HG03469 (cell line): Measurements from ENCODE around the gene CLDN6.
"Not testable (repeated sequence)": the region's sequence is repeated elsewhere in the genome, so short reads cannot be mapped to it uniquely, and the experiment has no call there.

Source experiments
- ATAC-seq: cut with Tn5 transposase; IDR thresholded peaks from one replicate; pipeline ENCODE4 v1.9.1; 2021; ENCODE audit warnings: mild to moderate bottlenecking, moderate library complexity, moderate number of reproducible peaks; ENCODE audit not compliant: unreplicated experiment

Gene CLDN6

DNA sequence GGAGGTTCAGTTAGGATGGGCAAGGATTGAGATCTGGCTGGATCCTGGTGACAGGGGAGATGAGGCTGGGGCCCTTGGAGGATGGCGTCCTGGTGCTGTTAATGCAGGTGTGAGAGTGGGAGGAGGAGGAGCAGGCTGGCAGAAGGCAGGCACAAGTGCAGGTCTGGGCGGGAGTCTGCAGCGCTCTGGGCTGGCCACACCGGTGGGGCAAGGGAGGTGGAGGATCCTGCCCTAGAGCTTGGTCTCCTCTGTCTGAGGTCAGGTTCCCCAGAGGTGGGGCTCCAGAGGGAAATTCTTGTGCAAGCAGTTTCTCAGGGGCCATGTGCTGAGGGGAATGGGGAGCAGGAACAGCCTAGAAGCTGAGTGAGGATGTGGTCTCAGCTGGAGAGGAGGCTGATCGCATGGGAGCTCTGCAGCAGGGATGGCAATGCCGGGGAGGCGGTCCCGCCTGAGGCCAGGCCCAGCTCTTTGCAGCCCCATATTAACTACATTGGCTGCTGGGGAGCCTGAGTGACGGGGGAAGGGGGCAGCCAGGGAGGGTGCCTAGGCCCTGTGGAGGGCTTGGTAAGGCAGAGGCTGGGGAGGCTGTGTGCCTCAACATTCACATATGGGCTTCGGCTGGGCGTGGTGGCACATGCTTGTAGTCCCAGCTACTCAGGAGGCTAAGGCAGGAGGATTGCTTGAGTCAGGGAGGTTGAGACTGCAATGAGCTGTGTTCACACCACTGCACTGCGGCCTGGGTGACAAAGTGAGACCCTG, 34.8 kb upstream of the CLDN6 start:
- ATAC-seq: not testable (repeated sequence)

- ATAC-seq: no peak
Measured at GRCh38 chr16:3051494-3051893, 33.5 kb upstream of the CLDN6 start.

GRCh38 chr16:3051009-3051408, 33.0 kb upstream of the CLDN6 start:
- no peak for ATAC-seq

GRCh38 chr16:3050487-3050886, 32.5 kb upstream of the CLDN6 start:
- ATAC-seq: no peak

DNA sequence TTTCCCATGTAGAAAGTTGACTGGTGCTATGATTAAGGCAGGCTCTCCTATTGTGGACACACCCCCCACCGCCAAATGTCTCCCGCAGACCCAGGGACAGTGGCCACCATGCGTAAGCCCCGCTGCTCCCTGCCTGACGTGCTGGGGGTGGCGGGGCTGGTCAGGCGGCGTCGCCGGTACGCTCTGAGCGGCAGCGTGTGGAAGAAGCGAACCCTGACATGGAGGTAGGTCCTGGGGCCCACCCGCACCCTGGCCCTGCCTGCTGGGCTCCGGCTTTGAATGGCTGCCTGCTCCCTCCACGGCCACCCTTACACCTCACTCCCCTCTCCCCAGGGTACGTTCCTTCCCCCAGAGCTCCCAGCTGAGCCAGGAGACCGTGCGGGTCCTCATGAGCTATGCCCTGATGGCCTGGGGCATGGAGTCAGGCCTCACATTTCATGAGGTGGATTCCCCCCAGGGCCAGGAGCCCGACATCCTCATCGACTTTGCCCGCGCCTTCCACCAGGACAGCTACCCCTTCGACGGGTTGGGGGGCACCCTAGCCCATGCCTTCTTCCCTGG, 32.0 kb upstream of the CLDN6 start:
- ATAC-seq: no peak

DNA sequence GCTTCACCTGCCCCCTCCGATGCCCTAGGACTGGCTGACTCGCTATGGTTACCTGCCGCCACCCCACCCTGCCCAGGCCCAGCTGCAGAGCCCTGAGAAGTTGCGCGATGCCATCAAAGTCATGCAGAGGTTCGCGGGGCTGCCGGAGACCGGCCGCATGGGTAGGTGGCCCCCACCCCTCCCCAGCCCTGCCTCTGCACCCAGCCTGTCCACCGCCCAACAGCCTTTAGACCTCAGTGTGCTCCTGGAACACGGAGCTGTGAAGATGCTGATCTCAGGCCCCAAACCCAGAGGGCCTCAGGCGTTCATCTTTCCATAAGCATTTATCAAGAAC, 29.4 kb upstream of the CLDN6 start:
- ATAC-seq: no peak

DNA sequence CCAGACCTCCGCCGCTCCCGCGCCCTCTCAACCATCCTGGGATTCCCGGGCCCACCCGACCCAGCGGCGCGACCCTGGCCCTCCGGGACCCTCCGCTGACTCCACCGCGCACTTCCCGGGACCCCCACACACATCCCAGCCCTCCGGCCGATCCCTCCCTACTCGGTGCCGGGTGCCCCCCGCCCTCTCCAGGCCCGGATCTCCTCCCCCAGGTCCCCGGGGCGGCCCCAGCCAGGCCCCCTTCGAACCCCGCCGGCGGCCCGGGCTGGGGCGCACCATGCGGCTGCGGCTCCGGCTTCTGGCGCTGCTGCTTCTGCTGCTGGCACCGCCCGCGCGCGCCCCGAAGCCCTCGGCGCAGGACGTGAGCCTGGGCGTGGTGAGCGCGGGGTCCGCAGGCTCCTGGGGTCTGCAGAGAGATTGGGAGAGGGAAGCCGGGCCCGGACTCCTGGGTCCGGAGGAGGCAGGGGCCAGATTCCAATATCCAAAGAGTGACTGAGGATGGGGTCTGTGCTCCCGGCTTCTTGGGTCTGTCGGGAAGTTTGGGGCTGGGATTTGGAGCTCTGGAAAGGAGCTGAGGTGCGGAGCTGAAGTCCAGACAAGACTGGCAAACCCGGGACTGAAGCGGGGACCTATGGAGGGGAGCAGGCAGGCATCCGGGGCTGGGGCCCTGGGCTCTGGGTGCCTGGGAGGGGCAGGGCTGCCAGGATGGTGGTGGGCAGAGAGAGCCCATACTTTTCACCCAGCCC, 28.8 kb upstream of the CLDN6 start:
- ATAC-seq: no peak

DNA sequence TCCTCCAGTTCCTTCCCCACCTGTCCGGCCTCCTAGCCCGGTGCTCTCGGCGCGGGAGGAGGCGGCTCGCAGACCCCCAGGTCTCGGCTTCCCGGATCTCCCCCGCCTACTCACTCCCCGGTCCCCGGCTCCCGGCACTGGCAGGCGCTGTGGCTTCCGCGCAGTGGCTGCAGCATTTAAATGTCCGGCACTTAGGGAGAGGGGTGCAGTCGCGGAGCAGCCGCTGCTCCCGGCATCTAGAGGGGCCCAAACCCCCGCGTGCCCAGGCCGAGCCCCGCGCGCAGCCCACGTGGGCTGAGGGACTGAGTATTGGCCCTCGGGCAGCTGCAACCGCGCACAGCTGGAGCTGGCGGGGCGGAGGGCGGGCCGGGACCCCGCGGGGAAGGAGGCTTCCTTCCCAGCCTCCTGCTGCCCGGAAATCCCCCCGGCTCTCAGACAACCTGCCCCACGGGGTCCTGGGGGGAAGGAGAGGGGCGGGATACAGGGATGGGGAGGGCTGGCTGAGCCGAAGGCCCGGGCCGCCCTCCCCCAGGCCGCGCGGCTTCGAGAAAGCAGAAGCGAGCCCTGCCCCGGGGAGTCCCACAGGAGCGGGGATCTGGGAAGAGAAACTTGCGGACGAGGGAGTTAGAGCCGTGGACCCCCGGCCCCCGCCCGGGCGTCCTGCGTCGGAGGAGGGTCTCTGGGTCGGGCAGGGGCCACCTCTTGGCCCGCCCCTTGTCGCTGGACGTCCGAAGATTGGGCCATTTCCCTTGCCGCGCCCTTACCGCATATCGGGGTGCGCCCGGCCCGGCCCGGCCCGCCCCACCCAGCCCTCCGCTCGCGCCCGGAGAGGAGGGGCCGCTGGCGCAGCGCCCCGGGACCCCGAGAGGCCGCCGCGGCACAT, 28.0 kb upstream of the CLDN6 start, which contains the start of gene MMP25:
Gene MMP25 (plus strand): TSS at position 804 of the 883 bp plus-strand sequence. CDS start 357 bp downstream, outside the sequence.
- no peak for ATAC-seq

DNA sequence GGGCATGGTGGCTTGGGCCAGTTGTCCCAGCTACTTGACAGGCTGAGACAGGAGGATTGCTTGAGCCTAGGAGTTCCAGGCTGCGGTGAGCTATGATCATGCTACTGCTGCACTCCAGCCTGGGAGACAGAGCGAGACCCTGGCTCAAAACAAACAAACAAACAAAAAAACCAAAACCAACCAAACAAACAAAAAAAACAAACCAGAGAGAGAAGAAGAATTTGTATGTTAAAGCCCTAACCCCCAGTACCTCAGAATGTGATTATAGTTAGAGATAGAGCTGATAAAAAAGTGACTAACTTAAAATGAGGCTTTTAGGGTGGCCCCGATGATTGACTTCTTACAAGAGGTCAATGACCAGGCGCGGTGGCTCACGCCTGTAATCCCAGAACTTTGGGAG, 26.7 kb upstream of the CLDN6 start:
- ATAC-seq: no peak

- ATAC-seq: no peak
Measured at GRCh38 chr16:3042376-3042775, 24.4 kb upstream of the CLDN6 start.

- ATAC-seq: no peak
Measured at GRCh38 chr16:3038896-3039295, 20.9 kb upstream of the CLDN6 start.

- no peak for ATAC-seq
Measured at GRCh38 chr16:3038256-3038655, 20.3 kb upstream of the CLDN6 start.

DNA sequence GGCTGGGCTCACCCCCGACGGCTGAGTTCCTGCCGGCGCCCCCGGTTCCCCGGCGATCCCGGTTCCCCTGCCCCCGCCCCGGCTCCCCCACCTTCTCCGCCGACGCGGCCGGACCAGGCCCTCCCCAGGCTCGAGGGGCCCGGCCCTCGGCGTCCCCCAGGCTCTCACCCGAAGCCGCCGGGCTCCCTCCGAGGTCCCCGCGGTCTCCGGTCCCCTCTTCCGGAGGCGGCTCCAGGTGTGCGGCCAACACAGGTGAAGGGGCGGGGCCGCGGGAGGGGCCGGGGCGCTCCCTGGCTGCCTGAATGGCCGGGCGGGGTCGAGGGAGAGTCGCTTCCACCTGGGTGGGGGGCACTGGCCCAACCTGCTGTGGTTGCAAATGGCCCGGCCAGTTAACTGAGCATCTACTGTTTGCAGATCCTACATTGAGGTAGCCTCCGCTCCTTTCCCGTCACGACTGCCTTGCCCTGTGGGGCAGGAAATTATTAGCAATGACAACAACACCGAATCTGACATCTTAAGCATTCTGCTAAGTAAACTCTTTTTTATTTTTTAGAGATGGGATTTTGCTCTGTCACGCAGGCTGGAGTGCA, 18.8 kb upstream of the CLDN6 start, which contains the start of gene BICDL2:
Gene BICDL2 (minus strand): TSS at position 219 of the 590 bp plus-strand sequence. CDS start 1,448 bp downstream, outside the sequence.
- ATAC-seq: no peak

GRCh38 chr16:3035972-3036725, 18.2 kb upstream of the CLDN6 start:
- ATAC-seq: no peak

- ATAC-seq: no peak
Measured at GRCh38 chr16:3035289-3035971, 17.4 kb upstream of the CLDN6 start.

GRCh38 chr16:3032624-3033023, 14.6 kb upstream of the CLDN6 start:
- ATAC-seq: no peak

GRCh38 chr16:3030222-3031212, 12.5 kb upstream of the CLDN6 start:
- no peak for ATAC-seq
